HFF-Myc (cell line): ENCODE measurements around the gene EVI5.
"Not testable (repeated sequence)": the region's sequence is repeated elsewhere in the genome, so short reads cannot be mapped to it uniquely, and the experiment has no call there.

ENCODE experiments used
- DNase-seq: peaks from one replicate; pipeline ENCODE4 v3.0.0-alpha.2; 2011; ENCODE audit warnings: low read depth; ENCODE audit errors: extremely low read depth
- H3K4me3 ChIP-seq: replicated peaks from 2 replicates; pipeline ENCODE4 v1.5.1; 2011; ENCODE audit warnings: low read depth, mild to moderate bottlenecking, control low read depth, low read length
- CTCF ChIP-seq: IDR thresholded peaks from 2 replicates; pipeline ENCODE4 v1.5.1; 2012; ENCODE audit warnings: mild to moderate bottlenecking, low read depth, low read length, control low read depth; ENCODE audit errors: missing control alignments

The EVI5 gene

GRCh38 chr1:92619466-92620189 lies 165.3 kb downstream of the EVI5 start:
- H3K4me3 ChIP-seq, result no peak overlapping the region
- TF ChIP-seq CTCF, result no peak
- DNase-seq, result no peak

GRCh38 chr1:92601044-92601443 lies 183.9 kb downstream of the EVI5 start:
- TF ChIP-seq CTCF, result no peak
- no peak overlapping the region for H3K4me3 ChIP-seq
- DNase-seq, result peak; percentile 17

- no peak for TF ChIP-seq CTCF
- DNase-seq, result no peak
- H3K4me3 ChIP-seq, result no peak overlapping the region
Observed at GRCh38 chr1:92599184-92599583, 185.7 kb downstream of the EVI5 start.

GRCh38 chr1:92589361-92589760 lies 195.5 kb downstream of the EVI5 start:
- not testable (repeated sequence) for DNase-seq

GRCh38 chr1:92587445-92587844 lies 197.5 kb downstream of the EVI5 start:
- no peak for TF ChIP-seq CTCF
- no peak for DNase-seq
- no peak overlapping the region for H3K4me3 ChIP-seq

More at GRCh38 chr1:92589361-92589760, 195.5 kb downstream of the EVI5 start:
- not testable (repeated sequence) for H3K4me3 ChIP-seq

GRCh38 chr1:92585831-92586230 lies 199.1 kb downstream of the EVI5 start:
- no peak overlapping the region for H3K4me3 ChIP-seq
- TF ChIP-seq CTCF, result no peak
- DNase-seq, result no peak

GRCh38 chr1:92584810-92585209 lies 200.1 kb downstream of the EVI5 start:
- not testable (repeated sequence) for DNase-seq, H3K4me3 ChIP-seq
